Esophagus squamous epithelium (tissue), 4 donors: ENCODE results near the gene CLSTN2.

Experiments
- POLR2A ChIP-seq, 4 donors: fragments of 450-650 bp; IDR thresholded peaks; one replicate each; pipeline ENCODE4 v1.6.1; 2017; ENCODE audit warnings: antibody characterized with exemption in 4 of 4, mild to moderate bottlenecking in 4 of 4, moderate library complexity in 3 of 4
- TF ChIP-seq, protein P1 (sequence below), 6 experiments: fragments of 450-650 bp in 4 of 6; fragments of 200-600 bp in 2 of 6; sonication (generic) in 2 of 6; IDR thresholded peaks; one replicate each; pipeline ENCODE4 v1.5.1; 2016 to 2019; ENCODE audit warnings: antibody characterized with exemption in 6 of 6, mild to moderate bottlenecking in 4 of 6, moderate library complexity in 4 of 6

- TF ChIP-seq, protein P1, sequence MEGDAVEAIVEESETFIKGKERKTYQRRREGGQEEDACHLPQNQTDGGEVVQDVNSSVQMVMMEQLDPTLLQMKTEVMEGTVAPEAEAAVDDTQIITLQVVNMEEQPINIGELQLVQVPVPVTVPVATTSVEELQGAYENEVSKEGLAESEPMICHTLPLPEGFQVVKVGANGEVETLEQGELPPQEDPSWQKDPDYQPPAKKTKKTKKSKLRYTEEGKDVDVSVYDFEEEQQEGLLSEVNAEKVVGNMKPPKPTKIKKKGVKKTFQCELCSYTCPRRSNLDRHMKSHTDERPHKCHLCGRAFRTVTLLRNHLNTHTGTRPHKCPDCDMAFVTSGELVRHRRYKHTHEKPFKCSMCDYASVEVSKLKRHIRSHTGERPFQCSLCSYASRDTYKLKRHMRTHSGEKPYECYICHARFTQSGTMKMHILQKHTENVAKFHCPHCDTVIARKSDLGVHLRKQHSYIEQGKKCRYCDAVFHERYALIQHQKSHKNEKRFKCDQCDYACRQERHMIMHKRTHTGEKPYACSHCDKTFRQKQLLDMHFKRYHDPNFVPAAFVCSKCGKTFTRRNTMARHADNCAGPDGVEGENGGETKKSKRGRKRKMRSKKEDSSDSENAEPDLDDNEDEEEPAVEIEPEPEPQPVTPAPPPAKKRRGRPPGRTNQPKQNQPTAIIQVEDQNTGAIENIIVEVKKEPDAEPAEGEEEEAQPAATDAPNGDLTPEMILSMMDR (IDR thresholded peaks at IDR 0.05), result peak in 3 of 6 experiments; percentile 18 to 37 (median 24)
- TF ChIP-seq POLR2A (IDR thresholded peaks at IDR 0.05), result no peak
Measured at GRCh38 chr3:140128631-140129030, 193.6 kb downstream of the CLSTN2 start.
